Fibroblast of peridontal ligament (primary cell): ENCODE results near the gene ADAD2.

Experiments used
- DNase-seq: peaks from one replicate; pipeline ENCODE4 v3.0.0-alpha.2; 2010; ENCODE audit errors: extremely low read depth

ADAD2 gene

GRCh38 chr16:84176192-84177053 is 14.5 kb upstream of the ADAD2 start:
- DNase-seq, result no peak

- DNase-seq, result no peak
These were observed 13.2 kb upstream of the ADAD2 start for GRCh38 chr16:84177741-84178073.

GRCh38 chr16:84178146-84178765 is 12.7 kb upstream of the ADAD2 start:
- DNase-seq, result no peak

- DNase-seq, result no peak
These were observed 11.9 kb upstream of the ADAD2 start for GRCh38 chr16:84178892-84179611.

GRCh38 chr16:84179612-84180320 is 11.2 kb upstream of the ADAD2 start:
- no peak for DNase-seq

- DNase-seq, result no peak
These were observed 10.3 kb upstream of the ADAD2 start for GRCh38 chr16:84180519-84181140.

GRCh38 chr16:84181144-84181915 is 9.6 kb upstream of the ADAD2 start:
- DNase-seq, result no peak

GRCh38 chr16:84182104-84182503 is 8.9 kb upstream of the ADAD2 start:
- DNase-seq, result no peak

GRCh38 chr16:84182680-84183571 is 8.0 kb upstream of the ADAD2 start:
- no peak for DNase-seq

GRCh38 chr16:84183572-84183875 is 7.4 kb upstream of the ADAD2 start:
- DNase-seq, result no peak

- DNase-seq, result peak; percentile 24
These were observed 6.9 kb upstream of the ADAD2 start for GRCh38 chr16:84183911-84184591.

- no peak for DNase-seq
These were observed 6.2 kb upstream of the ADAD2 start for GRCh38 chr16:84184775-84185174.

GRCh38 chr16:84186685-84187437 is 4.1 kb upstream of the ADAD2 start, which contains the start of gene TAF1C:
TAF1C (minus strand) TSS chr16:84187057; CDS start chr16:84184988, 2,069 bp downstream.
- peak; percentile 92 for DNase-seq

GRCh38 chr16:84191466-84191865 is 509 bp downstream of the ADAD2 start:
- no peak for DNase-seq

- no peak for DNase-seq
These were observed 2.5 kb downstream of the ADAD2 start for GRCh38 chr16:84193480-84193879.

- DNase-seq, result no peak
These were observed 3.1 kb downstream of the ADAD2 start for GRCh38 chr16:84194018-84194417.

GRCh38 chr16:84194470-84195200 is 3.7 kb downstream of the ADAD2 start:
- no peak for DNase-seq
